Activated CD4-positive, alpha-beta T cell treated with anti-CD3 and anti-CD28 coated beads, Interleukin-2, amount 10 ng/mL, durations not matched to agents 24 days and 14 days (primary cell): ENCODE measurements around the gene KIF26B. TPM values are rescaled to one million over a fixed set of nuclear protein-coding genes. Genes with fewer than 3 reads are reported as not detected.

ENCODE experiments used
- DNase-seq: peaks from one replicate; pipeline ENCODE4 v3.0.0; 2022
- H3K27ac Mint-ChIP-seq: one replicate; pipeline ENCODE4 v1.8.0; 2022; ENCODE audit warnings: mild to moderate bottlenecking, mixed read lengths
- H3K27me3 Mint-ChIP-seq: one replicate; pipeline ENCODE4 v1.8.0; 2022; ENCODE audit warnings: mixed read lengths
- H3K36me3 Mint-ChIP-seq: one replicate; pipeline ENCODE4 v1.8.0; 2022; ENCODE audit warnings: low read depth, mild to moderate bottlenecking, mixed read lengths
- H3K4me1 Mint-ChIP-seq: one replicate; pipeline ENCODE4 v1.8.0; 2021; ENCODE audit warnings: mixed read lengths
- H3K4me3 Mint-ChIP-seq: one replicate; pipeline ENCODE4 v1.8.0; 2022; ENCODE audit warnings: mild to moderate bottlenecking, moderate library complexity, mixed read lengths
- H3K9me3 Mint-ChIP-seq: one replicate; pipeline ENCODE4 v1.8.0; 2021; ENCODE audit warnings: mixed read lengths
- intact Hi-C: fragments of 100-400 bp; cut with micrococcal nuclease; formaldehyde crosslinking; loops from one replicate; pipeline ENCODE4 v1.15.1; 2023
- total RNA-seq: library from RNA; stranded (reverse); gene quantifications from 2 replicates; pipeline ENCODE4 v1.2.3, GENCODE V29; 2022

The KIF26B gene
- total RNA-seq, 1 donor from 2014 or later: 0.07 TPM

- no peaks in the 10 kb centered on the region for H3K36me3 Mint-ChIP-seq
- no peak for DNase-seq
- H3K27ac Mint-ChIP-seq: no peak overlapping the region
- H3K4me3 Mint-ChIP-seq: no peak overlapping the region
- intact Hi-C loops: no loop called here
- no peaks in the 10 kb centered on the region for H3K9me3 Mint-ChIP-seq
- no peaks in the 10 kb centered on the region for H3K4me1 Mint-ChIP-seq
- H3K27me3 Mint-ChIP-seq: no peaks in the 10 kb centered on the region
Observed at GRCh38 chr1:245682638-245683628, 528.1 kb downstream of the KIF26B start.

GRCh38 chr1:245683676-245684075 is 528.9 kb downstream of the KIF26B start:
- Mint-ChIP-seq H3K27ac (no peak overlapping the region), H3K4me3 (no peak overlapping the region), H3K27me3 (no peaks in the 10 kb centered on the region), H3K4me1 (no peaks in the 10 kb centered on the region), H3K36me3 (no peaks in the 10 kb centered on the region), H3K9me3 (no peaks in the 10 kb centered on the region)
- intact Hi-C loops: no loop called here
- no peak for DNase-seq

GRCh38 chr1:245684166-245684565 is 529.4 kb downstream of the KIF26B start:
- DNase-seq: no peak
- Mint-ChIP-seq H3K4me3 (no peak overlapping the region), H3K9me3 (no peaks in the 10 kb centered on the region), H3K36me3 (no peaks in the 10 kb centered on the region), H3K27me3 (no peaks in the 10 kb centered on the region), H3K4me1 (no peaks in the 10 kb centered on the region), H3K27ac (peak overlapping the region; percentile 62)
- intact Hi-C loops: no loop called here

- H3K4me1 Mint-ChIP-seq: no peaks in the 10 kb centered on the region
- intact Hi-C loops: no loop called here
- no peak overlapping the region for H3K27ac Mint-ChIP-seq
- no peaks in the 10 kb centered on the region for H3K9me3 Mint-ChIP-seq
- no peaks in the 10 kb centered on the region for H3K36me3 Mint-ChIP-seq
- H3K27me3 Mint-ChIP-seq: no peaks in the 10 kb centered on the region
- no peak for DNase-seq
- no peak overlapping the region for H3K4me3 Mint-ChIP-seq
Observed at GRCh38 chr1:245684571-245684970, 529.8 kb downstream of the KIF26B start.

GRCh38 chr1:245685111-245685810 is 530.5 kb downstream of the KIF26B start:
- no peak for DNase-seq
- Mint-ChIP-seq H3K27ac (no peak overlapping the region), H3K36me3 (no peaks in the 10 kb centered on the region), H3K4me3 (no peak overlapping the region), H3K4me1 (no peaks in the 10 kb centered on the region), H3K27me3 (no peaks in the 10 kb centered on the region), H3K9me3 (no peaks in the 10 kb centered on the region)
- intact Hi-C loops: no loop called here

GRCh38 chr1:245686006-245686405 is 531.2 kb downstream of the KIF26B start:
- no peak overlapping the region for H3K4me3 Mint-ChIP-seq
- H3K36me3 Mint-ChIP-seq: no peaks in the 10 kb centered on the region
- DNase-seq: no peak
- no peaks in the 10 kb centered on the region for H3K4me1 Mint-ChIP-seq
- intact Hi-C loops: no loop called here
- no peaks in the 10 kb centered on the region for H3K9me3 Mint-ChIP-seq
- peaks cover 1% of the 10 kb centered on the region for H3K27me3 Mint-ChIP-seq
- H3K27ac Mint-ChIP-seq: no peak overlapping the region

- no peak overlapping the region for H3K4me3 Mint-ChIP-seq
- intact Hi-C loops: no loop called here
- DNase-seq: no peak
- no peaks in the 10 kb centered on the region for H3K36me3 Mint-ChIP-seq
- H3K9me3 Mint-ChIP-seq: no peaks in the 10 kb centered on the region
- H3K27ac Mint-ChIP-seq: no peak overlapping the region
- H3K27me3 Mint-ChIP-seq: peaks cover 1% of the 10 kb centered on the region
- H3K4me1 Mint-ChIP-seq: no peaks in the 10 kb centered on the region
Observed at GRCh38 chr1:245686446-245687030, 531.8 kb downstream of the KIF26B start.

GRCh38 chr1:245687152-245687635 is 532.4 kb downstream of the KIF26B start:
- Mint-ChIP-seq H3K4me3 (no peak overlapping the region), H3K27ac (no peak overlapping the region), H3K36me3 (no peaks in the 10 kb centered on the region), H3K9me3 (no peaks in the 10 kb centered on the region), H3K4me1 (no peaks in the 10 kb centered on the region), H3K27me3 (peaks cover 1% of the 10 kb centered on the region)
- DNase-seq: no peak
- intact Hi-C loops: no loop called here

GRCh38 chr1:245687636-245688535 is 533.1 kb downstream of the KIF26B start:
- H3K9me3 Mint-ChIP-seq: no peaks in the 10 kb centered on the region
- H3K27ac Mint-ChIP-seq: no peak overlapping the region
- peaks cover 1% of the 10 kb centered on the region for H3K27me3 Mint-ChIP-seq
- H3K4me3 Mint-ChIP-seq: no peak overlapping the region
- intact Hi-C loops: no loop called here
- DNase-seq: no peak
- no peaks in the 10 kb centered on the region for H3K4me1 Mint-ChIP-seq
- no peaks in the 10 kb centered on the region for H3K36me3 Mint-ChIP-seq

GRCh38 chr1:245688536-245689453 is 534.0 kb downstream of the KIF26B start:
- no peaks in the 10 kb centered on the region for H3K36me3 Mint-ChIP-seq
- no peak overlapping the region for H3K27ac Mint-ChIP-seq
- DNase-seq: no peak
- no peaks in the 10 kb centered on the region for H3K4me1 Mint-ChIP-seq
- H3K9me3 Mint-ChIP-seq: no peaks in the 10 kb centered on the region
- intact Hi-C loops: no loop called here
- H3K27me3 Mint-ChIP-seq: peaks cover 1% of the 10 kb centered on the region
- no peak overlapping the region for H3K4me3 Mint-ChIP-seq

- DNase-seq: no peak
- Mint-ChIP-seq H3K4me3 (no peak overlapping the region), H3K27me3 (peaks cover 1% of the 10 kb centered on the region), H3K4me1 (no peaks in the 10 kb centered on the region), H3K9me3 (no peaks in the 10 kb centered on the region), H3K36me3 (no peaks in the 10 kb centered on the region), H3K27ac (no peak overlapping the region)
- intact Hi-C loops: no loop called here
Observed at GRCh38 chr1:245690156-245690690, 535.4 kb downstream of the KIF26B start.

GRCh38 chr1:245690946-245691541 is 536.3 kb downstream of the KIF26B start:
- H3K9me3 Mint-ChIP-seq: no peaks in the 10 kb centered on the region
- intact Hi-C loops: no loop called here
- DNase-seq: no peak
- no peaks in the 10 kb centered on the region for H3K4me1 Mint-ChIP-seq
- H3K27ac Mint-ChIP-seq: no peak overlapping the region
- peaks cover 1% of the 10 kb centered on the region for H3K27me3 Mint-ChIP-seq
- H3K36me3 Mint-ChIP-seq: no peaks in the 10 kb centered on the region
- H3K4me3 Mint-ChIP-seq: no peak overlapping the region
